Measurements from ENCODE around the gene LDHD.

DNA sequence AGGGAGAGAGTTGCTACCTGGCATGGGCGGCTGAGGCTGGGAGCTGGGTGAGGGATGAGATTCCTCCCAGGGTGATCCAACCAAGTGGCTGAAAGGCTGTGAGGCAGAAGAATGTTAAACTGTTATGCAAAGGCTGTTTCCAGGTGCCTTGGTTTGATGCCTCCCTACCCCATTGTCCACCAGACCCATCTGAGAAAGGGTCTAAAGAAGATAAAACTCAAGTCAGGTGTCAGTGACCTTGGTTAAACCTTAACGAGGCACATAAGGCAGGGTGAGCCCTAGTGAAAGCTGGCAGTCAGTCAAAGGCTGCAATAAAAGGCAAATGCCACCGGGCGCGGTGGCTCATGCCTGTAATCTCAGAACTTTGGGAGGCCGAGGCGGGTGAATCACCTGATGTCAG is 23.8 kb downstream of the LDHD start:
- TF ChIP-seq, protein P1, sequence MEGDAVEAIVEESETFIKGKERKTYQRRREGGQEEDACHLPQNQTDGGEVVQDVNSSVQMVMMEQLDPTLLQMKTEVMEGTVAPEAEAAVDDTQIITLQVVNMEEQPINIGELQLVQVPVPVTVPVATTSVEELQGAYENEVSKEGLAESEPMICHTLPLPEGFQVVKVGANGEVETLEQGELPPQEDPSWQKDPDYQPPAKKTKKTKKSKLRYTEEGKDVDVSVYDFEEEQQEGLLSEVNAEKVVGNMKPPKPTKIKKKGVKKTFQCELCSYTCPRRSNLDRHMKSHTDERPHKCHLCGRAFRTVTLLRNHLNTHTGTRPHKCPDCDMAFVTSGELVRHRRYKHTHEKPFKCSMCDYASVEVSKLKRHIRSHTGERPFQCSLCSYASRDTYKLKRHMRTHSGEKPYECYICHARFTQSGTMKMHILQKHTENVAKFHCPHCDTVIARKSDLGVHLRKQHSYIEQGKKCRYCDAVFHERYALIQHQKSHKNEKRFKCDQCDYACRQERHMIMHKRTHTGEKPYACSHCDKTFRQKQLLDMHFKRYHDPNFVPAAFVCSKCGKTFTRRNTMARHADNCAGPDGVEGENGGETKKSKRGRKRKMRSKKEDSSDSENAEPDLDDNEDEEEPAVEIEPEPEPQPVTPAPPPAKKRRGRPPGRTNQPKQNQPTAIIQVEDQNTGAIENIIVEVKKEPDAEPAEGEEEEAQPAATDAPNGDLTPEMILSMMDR (IDR thresholded peaks at IDR 0.05 in 4 of 5, conservative IDR thresholded peaks at IDR 0.05 in 1 of 5) = no peak
- TF ChIP-seq POLR2A (IDR thresholded peaks at IDR 0.05) = no peak

Measured in gastrocnemius medialis (tissue), 4 donors.